ENCODE data around the gene PWWP2B. TPM values are rescaled to one million over a fixed set of nuclear protein-coding genes. Genes with fewer than 3 reads are reported as not detected.

The PWWP2B gene
- total RNA-seq, 4 donors from 2014 or later = 14.5 to 35.4 (median 27.3) TPM

DNA sequence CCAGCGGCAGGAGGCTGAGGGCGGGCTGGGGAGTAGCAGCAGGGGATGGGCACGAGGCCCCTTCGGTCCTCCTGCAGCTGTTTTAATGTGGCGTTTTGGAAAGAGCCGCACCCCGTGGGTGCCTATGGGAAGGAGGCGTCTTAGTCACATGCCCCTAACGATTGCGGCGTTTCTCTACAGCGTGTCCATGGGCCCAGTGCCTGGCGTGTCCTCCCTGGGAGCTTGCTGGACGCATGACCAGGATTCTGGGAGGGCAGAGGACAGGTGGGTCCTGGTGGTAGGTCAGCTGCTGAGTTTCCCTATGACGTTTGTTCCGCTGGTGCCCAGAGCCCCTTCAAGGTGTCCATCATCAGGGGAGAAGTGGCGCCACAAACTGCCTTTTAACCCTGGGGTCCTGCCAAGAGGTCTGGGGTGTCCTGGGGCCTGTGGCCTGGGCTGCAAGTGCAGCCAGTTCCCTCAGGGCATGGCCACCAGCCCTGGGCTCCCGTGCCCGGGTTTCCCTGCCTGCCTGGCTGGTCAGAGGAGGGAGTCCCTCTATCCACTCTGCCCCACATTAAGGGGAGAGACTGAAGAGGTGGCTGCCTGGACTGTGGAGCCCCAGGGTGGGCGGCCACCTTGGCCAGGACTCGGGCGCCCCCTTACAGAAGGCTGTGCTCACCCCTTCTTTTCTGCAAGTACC is 48.7 kb downstream of the PWWP2B start:
- intact Hi-C loops (cut with DNase I) = no loop called here
- Histone ChIP-seq H3K4me1 (peaks cover 14 to 21% of the 10 kb centered on the region in 2 donors), H3K36me3 (no peaks in the 10 kb centered on the region), H3K27ac (no peak overlapping the region), H3K4me3 (replicated peaks in 1 of 3) (no peak overlapping the region), H3K27me3 (no peaks in the 10 kb centered on the region), H3K9me3 (no peaks in the 10 kb centered on the region)
- no peak for DNase-seq
- WGBS, 2 donors = 86 to 91% methylated on average over 18 to 20 of the region's 22 CpGs
- TF ChIP-seq POLR2A (IDR thresholded peaks at IDR 0.05) = no peak
- TF ChIP-seq, protein P1, sequence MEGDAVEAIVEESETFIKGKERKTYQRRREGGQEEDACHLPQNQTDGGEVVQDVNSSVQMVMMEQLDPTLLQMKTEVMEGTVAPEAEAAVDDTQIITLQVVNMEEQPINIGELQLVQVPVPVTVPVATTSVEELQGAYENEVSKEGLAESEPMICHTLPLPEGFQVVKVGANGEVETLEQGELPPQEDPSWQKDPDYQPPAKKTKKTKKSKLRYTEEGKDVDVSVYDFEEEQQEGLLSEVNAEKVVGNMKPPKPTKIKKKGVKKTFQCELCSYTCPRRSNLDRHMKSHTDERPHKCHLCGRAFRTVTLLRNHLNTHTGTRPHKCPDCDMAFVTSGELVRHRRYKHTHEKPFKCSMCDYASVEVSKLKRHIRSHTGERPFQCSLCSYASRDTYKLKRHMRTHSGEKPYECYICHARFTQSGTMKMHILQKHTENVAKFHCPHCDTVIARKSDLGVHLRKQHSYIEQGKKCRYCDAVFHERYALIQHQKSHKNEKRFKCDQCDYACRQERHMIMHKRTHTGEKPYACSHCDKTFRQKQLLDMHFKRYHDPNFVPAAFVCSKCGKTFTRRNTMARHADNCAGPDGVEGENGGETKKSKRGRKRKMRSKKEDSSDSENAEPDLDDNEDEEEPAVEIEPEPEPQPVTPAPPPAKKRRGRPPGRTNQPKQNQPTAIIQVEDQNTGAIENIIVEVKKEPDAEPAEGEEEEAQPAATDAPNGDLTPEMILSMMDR (IDR thresholded peaks at IDR 0.05) = no peak

GRCh38 chr10:132446195-132446581 is 49.2 kb downstream of the PWWP2B start:
- TF ChIP-seq POLR2A (IDR thresholded peaks at IDR 0.05) = no peak
- TF ChIP-seq, protein P1 (IDR thresholded peaks at IDR 0.05) = no peak
- 85 to 93% methylated on average over 7 to 10 of the region's 17 CpGs for WGBS, 2 donors
- peaks cover 14 to 21% of the 10 kb centered on the region in 2 donors for H3K4me1 ChIP-seq
- no peaks in the 10 kb centered on the region for H3K36me3 ChIP-seq
- DNase-seq = no peak
- H3K9me3 ChIP-seq = no peaks in the 10 kb centered on the region
- H3K27ac ChIP-seq = peak overlapping the region; percentile 51 to 73 (median 53)
- H3K4me3 ChIP-seq (replicated peaks in 1 of 3) = no peak overlapping the region
- intact Hi-C loops (cut with DNase I) = no loop called here
- H3K27me3 ChIP-seq = no peaks in the 10 kb centered on the region

- intact Hi-C loops (cut with DNase I) = no loop called here
- peak overlapping the region; percentile 51 to 73 (median 53) for H3K27ac ChIP-seq
- DNase-seq = peak; percentile 79 to 83
- no peak overlapping the region for H3K4me3 ChIP-seq (replicated peaks in 1 of 3)
- H3K36me3 ChIP-seq = no peaks in the 10 kb centered on the region
- no peaks in the 10 kb centered on the region for H3K9me3 ChIP-seq
- no peak for TF ChIP-seq POLR2A (IDR thresholded peaks at IDR 0.05)
- TF ChIP-seq, protein P1 (IDR thresholded peaks at IDR 0.05) = peak in 5 of 6 experiments; percentile 34 to 66 (median 56)
- WGBS, 2 donors = 31 to 43% methylated on average over 9 to 16 of the region's 17 CpGs
- H3K4me1 ChIP-seq = peaks cover 14 to 22% of the 10 kb centered on the region in 2 donors
- H3K27me3 ChIP-seq = no peaks in the 10 kb centered on the region
Observed at GRCh38 chr10:132446661-132447445, 49.9 kb downstream of the PWWP2B start.

- WGBS, 2 donors = 58 to 62% methylated on average over 18 of the region's 29 CpGs
- no peaks in the 10 kb centered on the region for H3K27me3 ChIP-seq
- DNase-seq = peak; percentile 64 to 65
- H3K9me3 ChIP-seq = no peaks in the 10 kb centered on the region
- peaks cover 16 to 30% of the 10 kb centered on the region in 2 donors for H3K4me1 ChIP-seq
- peak overlapping the region; percentile 51 to 73 (median 53) for H3K27ac ChIP-seq
- TF ChIP-seq POLR2A (IDR thresholded peaks at IDR 0.05) = no peak
- TF ChIP-seq, protein P1 (IDR thresholded peaks at IDR 0.05) = peak in 1 of 6 experiments; percentile 10
- H3K36me3 ChIP-seq = no peaks in the 10 kb centered on the region
- no peak overlapping the region for H3K4me3 ChIP-seq (replicated peaks in 1 of 3)
- intact Hi-C loops (cut with DNase I) = no loop called here
Observed at GRCh38 chr10:132447446-132448247, 50.6 kb downstream of the PWWP2B start.
